Measurements from ENCODE around the gene CAPZA1.

CAPZA1 gene

GRCh38 chr1:112685913-112686312 lies 66.3 kb downstream of the CAPZA1 start:
- DNase-seq: no peak

GRCh38 chr1:112686417-112686816 lies 66.8 kb downstream of the CAPZA1 start:
- no peak for DNase-seq

GRCh38 chr1:112686835-112687234 lies 67.2 kb downstream of the CAPZA1 start:
- no peak for DNase-seq

GRCh38 chr1:112687361-112687760 lies 67.7 kb downstream of the CAPZA1 start:
- no peak for DNase-seq

- no peak for DNase-seq
These were observed 68.3 kb downstream of the CAPZA1 start for GRCh38 chr1:112687785-112688496.

GRCh38 chr1:112688781-112689193 lies 69.2 kb downstream of the CAPZA1 start:
- DNase-seq: no peak

GRCh38 chr1:112689196-112689841 lies 69.7 kb downstream of the CAPZA1 start:
- DNase-seq: no peak

- DNase-seq: no peak
These were observed 70.2 kb downstream of the CAPZA1 start for GRCh38 chr1:112689842-112690237.

- no peak for DNase-seq
These were observed 73.0 kb downstream of the CAPZA1 start for GRCh38 chr1:112692681-112693080.

GRCh38 chr1:112693821-112694220 lies 74.2 kb downstream of the CAPZA1 start:
- DNase-seq: no peak

GRCh38 chr1:112694363-112694929 lies 74.8 kb downstream of the CAPZA1 start:
- DNase-seq: no peak

- DNase-seq: no peak
These were observed 75.6 kb downstream of the CAPZA1 start for GRCh38 chr1:112695276-112695675.

- no peak for DNase-seq
These were observed 77.1 kb downstream of the CAPZA1 start for GRCh38 chr1:112696578-112697314.

GRCh38 chr1:112697781-112698201 lies 78.2 kb downstream of the CAPZA1 start:
- no peak for DNase-seq

GRCh38 chr1:112698366-112699310 lies 79.0 kb downstream of the CAPZA1 start:
- DNase-seq: no peak

- DNase-seq: no peak
These were observed 80.0 kb downstream of the CAPZA1 start for GRCh38 chr1:112699425-112700144.

- DNase-seq: peak; percentile 61
These were observed 80.9 kb downstream of the CAPZA1 start for GRCh38 chr1:112700290-112701226.

GRCh38 chr1:112701227-112702066 lies 81.8 kb downstream of the CAPZA1 start:
- no peak for DNase-seq

GRCh38 chr1:112702067-112702395 lies 82.4 kb downstream of the CAPZA1 start:
- no peak for DNase-seq

All from stimulated activated CD4-positive, alpha-beta T cell treated with anti-CD3 and anti-CD28 coated beads, Interleukin-1b, Interleukin-23, amount 100 ng/mL, for 48 hours (primary cell).